ENCODE results near the gene GMFB. TPM values are rescaled to one million over a fixed set of nuclear protein-coding genes. Genes with fewer than 3 reads are reported as not detected.

The GMFB gene
- total and polyA plus RNA-seq, 9 of the 15 experiments (the other 6 are each of a cell fraction or from before 2014, with no cell fraction given), result 14.0 to 31.7 (median 20.5) TPM

- Histone ChIP-seq H3K4me3 (no peak overlapping the region), H3K9ac (ENCODE audit: insufficient read depth in 1 of 2, low read depth in 2 of 2, low read length in 2 of 2) (no peak overlapping the region), H4K20me1 (replicated peaks; ENCODE audit: control insufficient read depth, insufficient read depth, low read length) (no peaks in the 10 kb centered on the region), H3K4me2 (ENCODE audit: insufficient read depth, low read length) (no peak overlapping the region), H3K79me2 (ENCODE audit: control insufficient read depth, insufficient read depth, low read length) (no peaks in the 10 kb centered on the region), H3K4me1 (replicated peaks in 1 of 2; ENCODE audit: control insufficient read depth in 2 of 2, insufficient read depth in 2 of 2, low read length in 2 of 2) (no peaks in the 10 kb centered on the region), H3K27me3 (ENCODE audit: control insufficient read depth in 2 of 2, insufficient read depth in 2 of 2, low read length in 2 of 2) (no peaks in the 10 kb centered on the region), H3K27ac (ENCODE audit: extremely low read depth, low read depth, low read length) (no peak overlapping the region), H3K9me3 (replicated peaks; ENCODE audit: control insufficient read depth, insufficient read depth, low read depth, low read length) (no peaks in the 10 kb centered on the region), H3K36me3 (ENCODE audit: control insufficient read depth, insufficient read depth, low read length) (0 out of 3 replicates have a peak, but pooled peaks cover 2% of the 10 kb centered on the region), H3K9me1 (ENCODE audit: control insufficient read depth, insufficient read depth, low read length) (no peaks in the 10 kb centered on the region), H2AFZ (ENCODE audit: low read depth, low read length) (no peak overlapping the region)
- no peak for TF ChIP-seq MYNN (IDR thresholded peaks at IDR 0.05)
- no peak for TF ChIP-seq MYNN (CRISPR knock-in tag; IDR thresholded peaks at IDR 0.05)
- no peak for TF ChIP-seq HNRNPLL (IDR thresholded peaks at IDR 0.05; ENCODE audit: low read depth, low read length, poor library complexity, severe bottlenecking)
- TF ChIP-seq ETS1 (conservative IDR thresholded peaks at IDR 0.05; ENCODE audit: control insufficient read depth, low read depth, low read length), result no peak
- TF ChIP-seq HES1 (IDR thresholded peaks at IDR 0.05; ENCODE audit: low read depth), result no peak
- TF ChIP-seq SMARCE1 (IDR thresholded peaks at IDR 0.05), result no peak
- no peak for TF ChIP-seq ATF6 (CRISPR knock-in tag; IDR thresholded peaks at IDR 0.05)
- no peak for TF ChIP-seq ZNF766 (CRISPR knock-in tag; conservative IDR thresholded peaks at IDR 0.05)
- no peak for TF ChIP-seq ETV1 (tag; conservative IDR thresholded peaks at IDR 0.05; ENCODE audit: low read depth)
- TF ChIP-seq HINFP (tag; conservative IDR thresholded peaks at IDR 0.05; ENCODE audit: low read depth), result no peak
- no peak for TF ChIP-seq CREB1 (IDR thresholded peaks at IDR 0.05)
- TF ChIP-seq CREB1 (CRISPR knock-in tag; IDR thresholded peaks at IDR 0.05), result no peak
- no peak for TF ChIP-seq HCFC1 (IDR thresholded peaks at IDR 0.05; ENCODE audit: low read depth, low read length)
- TF ChIP-seq RBM34 (IDR thresholded peaks at IDR 0.05; ENCODE audit: borderline replicate concordance, insufficient read depth, low read length), result no peak
- TF ChIP-seq RFX7 (CRISPR knock-in tag; IDR thresholded peaks at IDR 0.05), result no peak
- TF ChIP-seq PPARD (CRISPR knock-in tag; IDR thresholded peaks at IDR 0.05), result no peak
- no peak for TF ChIP-seq ZNF551 (CRISPR knock-in tag; IDR thresholded peaks at IDR 0.05)
- CTCF ChIA-PET (ENCODE audit: low intra/inter-chr PET ratio), result no interaction called here
- FAIRE-seq (no peak), ATAC-seq (no peak), DNase-seq (ENCODE audit: extremely low read depth in 1 of 4, low spot score in 3 of 4) (no peak)
- POLR2A ChIA-PET, result interaction anchor here (0.6 kb wide), 1 partner anchor 305 kb away, joined by 3 read pairs; no protein-coding TSS in a partner anchor
- in situ Hi-C loops (cut with MboI) (no loop called here), intact Hi-C loops (cut with micrococcal nuclease) (no loop called here)
- 49% methylated on average over 2 of the region's 2 CpGs for WGBS (ENCODE audit: insufficient coverage, low coverage, missing lambda C conversion rate)
- no TSS peak for BruUV-seq (replicated peaks)
Measured at GRCh38 chr14:54537651-54538050, 48.9 kb upstream of the GMFB start.
